Keratinocyte (primary cell): ENCODE data around the gene CLCN7.

Experiments
- EZH2 ChIP-seq: IDR thresholded peaks from one replicate; pipeline ENCODE4 v1.6.1; 2012; ENCODE audit warnings: inconsistent platforms, mild to moderate bottlenecking, low read length, moderate library complexity
- TF ChIP-seq, protein P1 (sequence below), 3 experiments: IDR thresholded peaks in 1 of 3; conservative IDR thresholded peaks in 1 of 3; optimal IDR thresholded peaks in 1 of 3; 2 replicates in 2 of 3; 3 replicates in 1 of 3; pipeline versions ENCODE3 to v1.5.1; 2011; ENCODE audit warnings: low read length in 3 of 3, mild to moderate bottlenecking in 3 of 3, moderate library complexity in 2 of 3, control low read depth in 1 of 3, inconsistent platforms in 1 of 3; ENCODE audit not compliant: insufficient read depth in 2 of 3; ENCODE audit errors: extremely low read depth in 1 of 3

DNA sequence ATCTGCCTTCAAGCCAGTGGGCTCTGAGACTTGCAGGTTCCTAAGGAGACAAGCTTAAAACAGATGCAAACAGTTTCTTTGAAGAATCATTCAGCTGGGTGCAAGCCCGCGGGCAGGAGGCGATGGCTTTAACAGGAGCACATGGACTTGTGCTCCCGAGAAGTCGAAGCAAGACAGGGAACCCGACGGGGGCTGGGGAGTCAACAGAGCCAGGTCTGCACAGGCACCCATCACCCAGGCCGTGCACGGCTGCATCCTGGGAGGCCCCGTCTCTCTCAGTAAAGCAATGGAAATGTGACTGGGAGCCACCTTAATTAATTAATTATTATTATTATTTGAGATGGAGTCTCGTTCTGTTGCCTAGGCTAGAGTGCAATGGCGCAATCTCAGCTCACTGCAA, 14.2 kb upstream of the CLCN7 start:
- TF ChIP-seq, protein P1, sequence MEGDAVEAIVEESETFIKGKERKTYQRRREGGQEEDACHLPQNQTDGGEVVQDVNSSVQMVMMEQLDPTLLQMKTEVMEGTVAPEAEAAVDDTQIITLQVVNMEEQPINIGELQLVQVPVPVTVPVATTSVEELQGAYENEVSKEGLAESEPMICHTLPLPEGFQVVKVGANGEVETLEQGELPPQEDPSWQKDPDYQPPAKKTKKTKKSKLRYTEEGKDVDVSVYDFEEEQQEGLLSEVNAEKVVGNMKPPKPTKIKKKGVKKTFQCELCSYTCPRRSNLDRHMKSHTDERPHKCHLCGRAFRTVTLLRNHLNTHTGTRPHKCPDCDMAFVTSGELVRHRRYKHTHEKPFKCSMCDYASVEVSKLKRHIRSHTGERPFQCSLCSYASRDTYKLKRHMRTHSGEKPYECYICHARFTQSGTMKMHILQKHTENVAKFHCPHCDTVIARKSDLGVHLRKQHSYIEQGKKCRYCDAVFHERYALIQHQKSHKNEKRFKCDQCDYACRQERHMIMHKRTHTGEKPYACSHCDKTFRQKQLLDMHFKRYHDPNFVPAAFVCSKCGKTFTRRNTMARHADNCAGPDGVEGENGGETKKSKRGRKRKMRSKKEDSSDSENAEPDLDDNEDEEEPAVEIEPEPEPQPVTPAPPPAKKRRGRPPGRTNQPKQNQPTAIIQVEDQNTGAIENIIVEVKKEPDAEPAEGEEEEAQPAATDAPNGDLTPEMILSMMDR (optimal IDR thresholded peaks at IDR 0.05 in 1 of 3, IDR thresholded peaks at IDR 0.05 in 1 of 3, conservative IDR thresholded peaks at IDR 0.05 in 1 of 3; ENCODE audit: extremely low read depth in 1 of 3, insufficient read depth in 2 of 3, low read length in 3 of 3): no peak
- no peak for TF ChIP-seq EZH2
